Activated naive CD8-positive, alpha-beta T cell treated with anti-CD3 and anti-CD28 coated beads, Interleukin-2, amount 50 U/mL, for 16 hours (primary cell): ENCODE measurements around the gene KRT86.
"Not testable (repeated sequence)": the region's sequence is repeated elsewhere in the genome, so short reads cannot be mapped to it uniquely, and the experiment has no call there.

ENCODE experiments used
- DNase-seq: peaks from one replicate; pipeline ENCODE4 v3.0.0-alpha.2; 2020; ENCODE audit warnings: low read depth, low spot score

The KRT86 gene

GRCh38 chr12:52267699-52268098, 6.7 kb upstream of the KRT86 start:
- no peak for DNase-seq

- no peak for DNase-seq
Measured at GRCh38 chr12:52268212-52268611, 6.2 kb upstream of the KRT86 start.

GRCh38 chr12:52270541-52271070, 3.8 kb upstream of the KRT86 start:
- DNase-seq = no peak

GRCh38 chr12:52271158-52271557, 3.3 kb upstream of the KRT86 start:
- no peak for DNase-seq

GRCh38 chr12:52275686-52276085, 1.2 kb downstream of the KRT86 start:
- no peak for DNase-seq

- no peak for DNase-seq
Measured at GRCh38 chr12:52277486-52278245, 3.2 kb downstream of the KRT86 start.

GRCh38 chr12:52278575-52279421, 4.4 kb downstream of the KRT86 start:
- DNase-seq = peak; percentile 47

- DNase-seq = no peak
Measured at GRCh38 chr12:52279422-52280318, 5.2 kb downstream of the KRT86 start.

GRCh38 chr12:52280319-52280795, 5.9 kb downstream of the KRT86 start:
- DNase-seq = no peak

- DNase-seq = no peak
Measured at GRCh38 chr12:52280796-52281560, 6.5 kb downstream of the KRT86 start.

- DNase-seq = no peak
Measured at GRCh38 chr12:52284562-52285171, 10.2 kb downstream of the KRT86 start.

- DNase-seq = no peak
Measured at GRCh38 chr12:52285172-52285745, 10.8 kb downstream of the KRT86 start.

GRCh38 chr12:52285851-52286530, 11.5 kb downstream of the KRT86 start:
- no peak for DNase-seq

GRCh38 chr12:52286857-52287785, 12.7 kb downstream of the KRT86 start:
- DNase-seq = not testable (repeated sequence)

GRCh38 chr12:52287816-52288805, 13.7 kb downstream of the KRT86 start:
- DNase-seq = not testable (repeated sequence)

GRCh38 chr12:52290483-52291134, 16.2 kb downstream of the KRT86 start:
- DNase-seq = not testable (repeated sequence)
